ENCODE measurements around the gene ITGA2.

DNA sequence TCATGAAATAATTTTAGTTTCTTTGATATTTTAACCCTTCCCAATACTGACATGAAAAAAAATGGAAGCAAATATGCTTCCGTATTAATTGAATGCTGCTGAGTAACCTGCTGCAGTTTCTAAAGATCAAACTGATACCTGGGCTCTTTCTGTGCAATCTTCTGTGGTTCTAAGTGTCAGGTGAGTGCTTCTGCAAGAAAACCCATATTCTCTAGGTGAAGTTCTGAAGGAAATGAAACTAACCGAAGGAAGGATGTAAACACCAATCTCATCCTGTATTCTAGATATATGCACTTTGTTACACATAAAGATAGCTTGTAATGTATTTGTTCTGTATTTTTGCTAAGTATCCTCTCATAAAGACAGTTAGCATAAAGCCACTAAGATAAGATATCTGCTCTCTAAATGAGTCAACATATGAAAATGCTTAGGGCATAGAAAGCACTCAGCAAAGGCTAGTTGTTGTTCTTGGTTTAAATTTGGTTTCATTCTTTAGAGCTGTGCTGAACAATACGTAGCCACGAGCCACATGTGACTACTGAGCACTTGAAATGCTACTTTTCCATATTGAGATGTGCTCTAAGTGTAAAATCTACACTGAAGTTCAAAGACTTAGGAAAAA lies 52.0 kb downstream of the ITGA2 start:
- no peak for TF ChIP-seq CTCF (IDR thresholded peaks at IDR 0.05)
- TF ChIP-seq POLR2A (IDR thresholded peaks at IDR 0.05) = no peak
